ENCODE data around the gene CACNA1C. TPM values are rescaled to one million over a fixed set of nuclear protein-coding genes. Genes with fewer than 3 reads are reported as not detected.

The CACNA1C gene
- total RNA-seq, 2 experiments from 2014 or later: 0.69 to 1.4 TPM

DNA sequence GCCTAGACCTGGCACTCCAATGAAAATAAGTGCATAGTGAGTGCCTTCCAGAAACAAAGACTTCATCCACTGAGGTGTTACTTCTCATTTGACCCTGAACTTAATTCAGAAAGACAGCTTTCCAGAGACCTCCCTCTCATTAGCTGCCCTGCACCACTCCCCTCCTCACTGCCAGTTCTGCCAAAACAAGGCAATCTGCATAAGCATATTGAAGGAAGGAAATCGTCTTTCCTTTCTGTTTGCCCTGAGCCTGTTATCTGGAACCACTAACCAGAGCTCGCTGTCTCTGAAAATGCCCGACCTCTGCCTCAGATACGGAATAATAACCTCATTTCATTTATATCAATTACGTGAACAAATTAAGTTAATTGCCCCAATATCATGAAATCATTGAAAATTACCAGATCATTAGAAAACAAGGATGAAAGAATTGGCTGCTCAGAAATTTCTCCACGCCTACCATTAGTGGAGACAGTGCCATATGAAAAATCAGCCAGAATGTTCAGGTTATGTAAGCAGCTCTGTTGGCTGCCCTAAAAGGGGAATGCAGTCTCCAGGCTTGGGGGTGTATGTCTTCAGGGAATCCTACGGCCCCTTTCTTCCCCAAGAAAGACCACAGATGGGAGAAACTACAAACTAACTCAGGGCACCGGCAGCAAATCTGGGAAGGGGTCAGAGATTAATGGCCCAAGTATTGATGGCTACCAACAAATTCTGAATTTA is 592.1 kb downstream of the CACNA1C start:
- TF ChIP-seq, protein P1, sequence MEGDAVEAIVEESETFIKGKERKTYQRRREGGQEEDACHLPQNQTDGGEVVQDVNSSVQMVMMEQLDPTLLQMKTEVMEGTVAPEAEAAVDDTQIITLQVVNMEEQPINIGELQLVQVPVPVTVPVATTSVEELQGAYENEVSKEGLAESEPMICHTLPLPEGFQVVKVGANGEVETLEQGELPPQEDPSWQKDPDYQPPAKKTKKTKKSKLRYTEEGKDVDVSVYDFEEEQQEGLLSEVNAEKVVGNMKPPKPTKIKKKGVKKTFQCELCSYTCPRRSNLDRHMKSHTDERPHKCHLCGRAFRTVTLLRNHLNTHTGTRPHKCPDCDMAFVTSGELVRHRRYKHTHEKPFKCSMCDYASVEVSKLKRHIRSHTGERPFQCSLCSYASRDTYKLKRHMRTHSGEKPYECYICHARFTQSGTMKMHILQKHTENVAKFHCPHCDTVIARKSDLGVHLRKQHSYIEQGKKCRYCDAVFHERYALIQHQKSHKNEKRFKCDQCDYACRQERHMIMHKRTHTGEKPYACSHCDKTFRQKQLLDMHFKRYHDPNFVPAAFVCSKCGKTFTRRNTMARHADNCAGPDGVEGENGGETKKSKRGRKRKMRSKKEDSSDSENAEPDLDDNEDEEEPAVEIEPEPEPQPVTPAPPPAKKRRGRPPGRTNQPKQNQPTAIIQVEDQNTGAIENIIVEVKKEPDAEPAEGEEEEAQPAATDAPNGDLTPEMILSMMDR (conservative IDR thresholded peaks at IDR 0.05; ENCODE audit: low read length): no peak
- TF ChIP-seq EZH2phosphoT487 (IDR thresholded peaks at IDR 0.05; ENCODE audit: borderline replicate concordance, low read depth, low read length): no peak
- no peak overlapping the region for H2AFZ ChIP-seq (ENCODE audit: low read length)
- POLR2A ChIA-PET: no interaction called here
- CTCF ChIA-PET (ENCODE audit: unreplicated experiment): no interaction called here
- H3K36me3 ChIP-seq (ENCODE audit: insufficient read depth, low read length): no peaks in the 10 kb centered on the region
- no peak overlapping the region for H3K4me2 ChIP-seq (ENCODE audit: low read length)
- no peaks in the 10 kb centered on the region for H3K9me3 ChIP-seq (ENCODE audit: low read length)
- no peaks in the 10 kb centered on the region for H3K79me2 ChIP-seq (ENCODE audit: insufficient read depth, low read depth, low read length)
- no peaks in the 10 kb centered on the region for H4K20me1 ChIP-seq (ENCODE audit: insufficient read depth, low read length)
- DNase-seq (ENCODE audit: low spot score): no peak
- H3K27ac ChIP-seq (ENCODE audit: low read depth, low read length, poor library complexity, severe bottlenecking): no peak overlapping the region
- no peak overlapping the region for H3K4me3 ChIP-seq (ENCODE audit: low read depth, low read length, poor library complexity, severe bottlenecking)
- no TSS peak for BruUV-seq (replicated peaks)
- H3K4me1 ChIP-seq (ENCODE audit: insufficient read depth, low read length, poor library complexity, severe bottlenecking): no peaks in the 10 kb centered on the region
- no peaks in the 10 kb centered on the region for H3K9me2 ChIP-seq (ENCODE audit: insufficient read depth, low read length)
- intact Hi-C loops (cut with micrococcal nuclease; ENCODE audit: unreplicated experiment): no loop called here

DNA sequence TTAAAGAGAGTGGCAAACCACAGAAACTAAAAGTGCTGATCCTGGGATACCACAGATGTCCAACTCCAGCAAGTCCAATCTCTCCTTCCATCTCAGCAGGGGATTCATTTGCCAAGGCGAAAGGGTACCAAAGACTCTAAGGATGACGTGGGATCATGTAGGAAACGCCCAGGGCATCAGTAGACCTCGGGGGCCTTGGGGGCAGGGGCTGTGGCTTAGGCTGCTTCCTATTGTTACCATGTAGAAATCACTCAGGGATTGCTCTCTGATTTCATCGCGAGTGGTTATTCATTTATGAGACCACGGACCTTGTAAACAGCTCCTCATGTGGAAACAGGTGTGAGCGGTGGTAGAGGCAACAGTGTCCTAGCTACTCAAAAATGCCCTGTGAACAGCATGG is 592.7 kb downstream of the CACNA1C start:
- TF ChIP-seq, protein P1 (conservative IDR thresholded peaks at IDR 0.05; ENCODE audit: low read length): no peak
- no peak for TF ChIP-seq EZH2phosphoT487 (IDR thresholded peaks at IDR 0.05; ENCODE audit: borderline replicate concordance, low read depth, low read length)
- H2AFZ ChIP-seq (ENCODE audit: low read length): no peak overlapping the region
- H3K4me2 ChIP-seq (ENCODE audit: low read length): no peak overlapping the region

DNA sequence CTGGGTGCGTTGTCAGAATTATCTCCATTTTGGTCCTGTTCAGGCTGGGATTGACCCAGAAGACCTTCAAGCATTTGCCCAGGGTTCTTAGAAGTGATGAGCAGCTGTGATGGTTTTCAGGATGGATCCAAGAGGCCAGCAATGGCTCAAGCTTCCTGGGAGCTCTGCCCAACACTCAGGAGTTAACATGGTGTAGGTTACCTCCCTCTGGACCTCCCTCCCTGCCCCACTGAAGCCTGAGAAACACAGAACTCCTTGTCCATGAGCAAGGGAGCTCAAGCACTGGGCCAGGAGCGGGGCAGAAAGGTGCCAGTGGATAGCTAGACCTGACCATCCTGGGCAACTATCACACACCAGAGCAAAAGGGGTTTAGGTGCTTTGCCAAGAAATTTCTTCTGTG is 593.6 kb downstream of the CACNA1C start:
- intact Hi-C loops (cut with micrococcal nuclease; ENCODE audit: unreplicated experiment): no loop called here
- ChIA-PET POLR2A (no interaction called here), CTCF (ENCODE audit: unreplicated experiment) (no interaction called here)
- Histone ChIP-seq H3K4me1 (ENCODE audit: insufficient read depth, low read length, poor library complexity, severe bottlenecking) (no peaks in the 10 kb centered on the region), H3K4me2 (ENCODE audit: low read length) (no peak overlapping the region), H2AFZ (ENCODE audit: low read length) (no peak overlapping the region), H3K9me2 (ENCODE audit: insufficient read depth, low read length) (no peaks in the 10 kb centered on the region), H3K4me3 (ENCODE audit: low read depth, low read length, poor library complexity, severe bottlenecking) (no peak overlapping the region), H4K20me1 (ENCODE audit: insufficient read depth, low read length) (no peaks in the 10 kb centered on the region), H3K79me2 (ENCODE audit: insufficient read depth, low read depth, low read length) (no peaks in the 10 kb centered on the region), H3K36me3 (ENCODE audit: insufficient read depth, low read length) (no peaks in the 10 kb centered on the region), H3K27ac (ENCODE audit: low read depth, low read length, poor library complexity, severe bottlenecking) (no peak overlapping the region), H3K9me3 (ENCODE audit: low read length) (no peaks in the 10 kb centered on the region)
- TF ChIP-seq EZH2phosphoT487 (IDR thresholded peaks at IDR 0.05; ENCODE audit: borderline replicate concordance, low read depth, low read length): no peak
- TF ChIP-seq, protein P1 (conservative IDR thresholded peaks at IDR 0.05; ENCODE audit: low read length): no peak
- BruUV-seq (replicated peaks): no TSS peak
- no peak for DNase-seq (ENCODE audit: low spot score)

More for the DNA sequence above, 592.7 kb downstream of the CACNA1C start:
- Histone ChIP-seq H3K36me3 (ENCODE audit: insufficient read depth, low read length) (no peaks in the 10 kb centered on the region), H3K79me2 (ENCODE audit: insufficient read depth, low read depth, low read length) (no peaks in the 10 kb centered on the region), H3K9me2 (ENCODE audit: insufficient read depth, low read length) (no peaks in the 10 kb centered on the region), H3K4me1 (ENCODE audit: insufficient read depth, low read length, poor library complexity, severe bottlenecking) (no peaks in the 10 kb centered on the region), H3K27ac (ENCODE audit: low read depth, low read length, poor library complexity, severe bottlenecking) (no peak overlapping the region), H4K20me1 (ENCODE audit: insufficient read depth, low read length) (no peaks in the 10 kb centered on the region), H3K4me3 (ENCODE audit: low read depth, low read length, poor library complexity, severe bottlenecking) (no peak overlapping the region), H3K9me3 (ENCODE audit: low read length) (no peaks in the 10 kb centered on the region)
- POLR2A ChIA-PET: no interaction called here
- BruUV-seq (replicated peaks): no TSS peak
- DNase-seq (ENCODE audit: low spot score): no peak
- intact Hi-C loops (cut with micrococcal nuclease; ENCODE audit: unreplicated experiment): no loop called here
- CTCF ChIA-PET (ENCODE audit: unreplicated experiment): no interaction called here
